ENCODE results near the gene FGF14.

- no peak for TF ChIP-seq POLR2A (IDR thresholded peaks at IDR 0.05)
- TF ChIP-seq CTCF (IDR thresholded peaks at IDR 0.05) = no peak
Observed at GRCh38 chr13:102012299-102013293, 389.3 kb downstream of the FGF14 start.

Measured in lower leg skin (tissue), 3 donors.